HCT116 (cell line): ENCODE measurements around the gene LIN28A. TPM values are rescaled to one million over a fixed set of nuclear protein-coding genes. Genes with fewer than 3 reads are reported as not detected.

Experiments used
- ATAC-seq: fragments of 200-7000 bp; cut with Tn5 transposase; 2 replicates; pipeline ENCODE4 v1.9.1; 2020; ENCODE audit warnings: mild to moderate bottlenecking, moderate library complexity
- BruUV-seq: library from RNA; stranded (reverse); fragments of 400-500 nt; replicated peaks from 2 replicates; lab custom pipeline; 2021; lab: Mats Ljungman, UMichigan
- CTCF ChIA-PET: fragments of 300-600 bp; sonication (Branson Sonifier 250); formaldehyde crosslinking; loops from one replicate; lab custom pipeline; 2021; ENCODE audit warnings: antibody characterized with exemption; lab: Charles Lee
- POLR2A ChIA-PET: fragments of 300-600, 350-600 bp; sonication (Branson Sonifier 250); formaldehyde crosslinking; loops from one replicate; lab custom pipeline; 2021; ENCODE audit warnings: antibody characterized with exemption; lab: Charles Lee
- RAD21 ChIA-PET, 2 experiments: fragments of 300-600 bp; sonication (Branson Sonifier 250); formaldehyde crosslinking; loops; one replicate each; lab custom pipeline; 2023; ENCODE audit warnings: low total read pairs in 2 of 2; ENCODE audit not compliant: uncharacterized antibody in 2 of 2, unreplicated experiment in 2 of 2, low non-redundant PET in 1 of 2; lab: Charles Lee
- DNase-seq: peaks from one replicate; pipeline ENCODE4 v3.0.0-alpha.2; 2010; ENCODE audit warnings: low read depth, low spot score
- H2AFZ ChIP-seq: fragments of 200-600 bp; shearing (Covaris generic), sonication (generic); 2 replicates; pipeline ENCODE4 v1.6.1; 2017; ENCODE audit warnings: low read depth, mixed run types, mixed read lengths, antibody characterized with exemption, low read length; ENCODE audit not compliant: poor library complexity, severe bottlenecking
- H3K27ac ChIP-seq: 2 replicates; pipeline ENCODE4 v1.5.1; 2012; ENCODE audit warnings: low read depth, low read length
- H3K27me3 ChIP-seq: fragments of 200-600 bp; sonication (generic); 2 replicates; pipeline ENCODE4 v1.6.1; 2016; ENCODE audit warnings: mixed run types, low read length, mixed read lengths; ENCODE audit not compliant: insufficient read depth
- H3K36me3 ChIP-seq, 2 experiments: fragments of 200-500 bp in 1 of 2; fragments of 200-600 bp in 1 of 2; sonication (Bioruptor generic) in 1 of 2; sonication (generic) in 1 of 2; 2 replicates each; pipeline versions ENCODE4 v1.5.1 to v1.6.1; 2014 to 2016; ENCODE audit warnings: low read length in 2 of 2, inconsistent platforms in 1 of 2, mixed read lengths in 1 of 2, mixed run types in 1 of 2; ENCODE audit not compliant: insufficient read depth in 2 of 2, control insufficient read depth in 1 of 2
- H3K4me1 ChIP-seq, 2 experiments: fragments of 200-600 bp in 1 of 2; sonication (generic) in 1 of 2; 2 replicates each; pipeline versions ENCODE4 v1.5.1 to v1.6.1; 2012 to 2017; ENCODE audit warnings: low read length in 2 of 2, inconsistent platforms in 1 of 2, mild to moderate bottlenecking in 1 of 2, mixed read lengths in 1 of 2, mixed run types in 1 of 2, moderate library complexity in 1 of 2; ENCODE audit not compliant: insufficient read depth in 2 of 2, control insufficient read depth in 1 of 2
- H3K4me2 ChIP-seq: fragments of 200-600 bp; sonication (generic); 2 replicates; pipeline ENCODE4 v1.6.1; 2017; ENCODE audit warnings: mixed run types, low read length, mixed read lengths
- H3K4me3 ChIP-seq, 2 experiments: fragments of 200-600 bp in 1 of 2; sonication (generic) in 1 of 2; replicated peaks in 1 of 2; 2 replicates each; pipeline ENCODE4 v1.5.1; 2011 to 2016; ENCODE audit warnings: low read length in 2 of 2, control low read depth in 1 of 2, low read depth in 1 of 2, mild to moderate bottlenecking in 1 of 2, mixed read lengths in 1 of 2, mixed run types in 1 of 2
- H3K79me2 ChIP-seq: fragments of 200-600 bp; sonication (generic); 2 replicates; pipeline ENCODE4 v1.6.1; 2017; ENCODE audit warnings: mild to moderate bottlenecking, mixed run types, low read length, moderate library complexity, mixed read lengths; ENCODE audit not compliant: insufficient read depth
- H3K9ac ChIP-seq: fragments of 200-600 bp; sonication (generic); 2 replicates; pipeline ENCODE4 v1.6.1; 2016; ENCODE audit warnings: low read length, mixed read lengths
- H3K9me2 ChIP-seq: fragments of 200-600 bp; sonication (generic), shearing (Covaris generic); 2 replicates; pipeline ENCODE4 v1.6.1; 2017; ENCODE audit warnings: mixed run types, mild to moderate bottlenecking, moderate library complexity; ENCODE audit not compliant: insufficient read depth
- H3K9me3 ChIP-seq, 2 experiments: fragments of 200-500 bp in 1 of 2; fragments of 200-600 bp in 1 of 2; sonication (Bioruptor generic) in 1 of 2; sonication (generic) in 1 of 2; 2 replicates each; pipeline ENCODE4 v1.6.1; 2014 to 2017; ENCODE audit warnings: low read length in 2 of 2, mixed read lengths in 2 of 2, inconsistent platforms in 1 of 2, low read depth in 1 of 2, mild to moderate bottlenecking in 1 of 2, mixed run types in 1 of 2, moderate library complexity in 1 of 2; ENCODE audit not compliant: control insufficient read depth in 1 of 2, insufficient read depth in 1 of 2
- H4K20me1 ChIP-seq: fragments of 200-600 bp; sonication (generic), shearing (Covaris generic); 2 replicates; pipeline ENCODE4 v1.6.1; 2017; ENCODE audit warnings: mixed run types, mild to moderate bottlenecking, moderate library complexity; ENCODE audit not compliant: insufficient read depth
- CEBPB ChIP-seq: IDR thresholded peaks from 2 replicates; pipeline ENCODE4 v1.6.1; 2012; ENCODE audit warnings: low read depth
- ELF1 ChIP-seq: IDR thresholded peaks from 2 replicates; pipeline ENCODE4 v1.6.1; 2012; ENCODE audit warnings: low read depth, borderline replicate concordance
- EZH2 ChIP-seq: fragments of 200-600 bp; sonication (generic); IDR thresholded peaks from 2 replicates; pipeline ENCODE4 v1.6.1; 2017; ENCODE audit warnings: antibody characterized with exemption, mixed run types
- JUND ChIP-seq: IDR thresholded peaks from 2 replicates; pipeline ENCODE4 v1.6.1; 2012
- MAX ChIP-seq: IDR thresholded peaks from 2 replicates; pipeline ENCODE4 v1.6.1; 2012
- POLR2A ChIP-seq: IDR thresholded peaks from 2 replicates; pipeline ENCODE4 v1.7.0; 2011; ENCODE audit warnings: borderline replicate concordance; ENCODE audit not compliant: insufficient read depth, insufficient read length; ENCODE audit errors: extremely low read depth
- POLR2AphosphoS5 ChIP-seq: IDR thresholded peaks from 2 replicates; pipeline ENCODE4 v1.6.1; 2011; ENCODE audit warnings: mild to moderate bottlenecking, low read depth, low read length, moderate library complexity
- RAD21 ChIP-seq: IDR thresholded peaks from 2 replicates; pipeline ENCODE4 v1.6.1; 2012; ENCODE audit warnings: low read depth, mild to moderate bottlenecking
- REST ChIP-seq: IDR thresholded peaks from 2 replicates; pipeline ENCODE4 v1.6.1; 2012; ENCODE audit warnings: low read depth
- SIN3A ChIP-seq: IDR thresholded peaks from 2 replicates; pipeline ENCODE4 v1.6.1; 2012; ENCODE audit warnings: low read depth
- SP1 ChIP-seq: IDR thresholded peaks from 2 replicates; pipeline ENCODE4 v1.6.1; 2012; ENCODE audit warnings: low read depth
- SRF ChIP-seq: IDR thresholded peaks from 2 replicates; pipeline ENCODE4 v1.6.1; 2012; ENCODE audit warnings: low read depth
- TCF7L2 ChIP-seq: IDR thresholded peaks from 2 replicates; pipeline ENCODE4 v1.7.0; 2011; ENCODE audit warnings: borderline replicate concordance, inconsistent platforms; ENCODE audit not compliant: insufficient read depth, insufficient read length; ENCODE audit errors: extremely low read depth
- YY1 ChIP-seq: IDR thresholded peaks from 2 replicates; pipeline ENCODE4 v1.6.1; 2011; ENCODE audit warnings: low read length, low read depth, moderate library complexity, mild to moderate bottlenecking; ENCODE audit not compliant: insufficient replicate concordance; ENCODE audit errors: extremely low read depth
- intact Hi-C: fragments of 100-400 bp; cut with micrococcal nuclease; formaldehyde crosslinking; loops from 2 replicates; pipeline ENCODE4 v1.10.0; 2022
- total RNA-seq: library from RNA; stranded (reverse); gene quantifications from one replicate; pipeline ENCODE4 v1.2.1, GENCODE V29; 2021; ENCODE audit not compliant: unreplicated experiment

LIN28A gene
- total RNA-seq, 1 experiment from 2014 or later, result 1.4 TPM

GRCh38 chr1:26431979-26432695 lies 21.5 kb downstream of the LIN28A start, which contains the start of gene DHDDS (continued):
- TF ChIP-seq SIN3A, result peak; percentile 93

- Histone ChIP-seq H4K20me1 (no peaks in the 10 kb centered on the region), H3K9ac (peak overlapping the region; percentile 76), H3K4me2 (peak overlapping the region; percentile 81), H3K4me1 (peaks cover 13 to 16% of the 10 kb centered on the region in 2 experiments; a peak in 3 of 4 replicates), H3K9me3 (no peaks in the 10 kb centered on the region), H3K27me3 (no peaks in the 10 kb centered on the region), H3K4me3 (peak overlapping the region; percentile 91 to 99), H3K9me2 (no peaks in the 10 kb centered on the region), H2AFZ (no peak overlapping the region), H3K79me2 (peaks cover 17% of the 10 kb centered on the region), H3K27ac (peak overlapping the region; percentile 51), H3K36me3 (peaks cover 1 to 2% of the 10 kb centered on the region in 2 experiments; a peak in 2 of 4 replicates)
- intact Hi-C loops, result no loop called here
- TF ChIP-seq MAX (no peak), JUND (no peak), POLR2A (no peak), CEBPB (no peak), REST (no peak), ELF1 (no peak), POLR2AphosphoS5 (no peak), SP1 (no peak), SRF (no peak), YY1 (no peak), SIN3A (no peak), TCF7L2 (no peak), RAD21 (no peak), EZH2 (no peak)
- ChIA-PET POLR2A (interaction anchor here (0.6 to 1.1 kb wide), 3 partner anchors 11 to 38 kb away, joined by 4 to 5 read pairs (median 4); no protein-coding TSS in a partner anchor), CTCF (interaction anchor here (1.0 to 2.8 kb wide), 3 partner anchors 16 to 67 kb away, joined by 3 to 17 read pairs (median 4); no protein-coding TSS in a partner anchor), RAD21 (no interaction called here)
- ATAC-seq (no peak), DNase-seq (no peak)
- no TSS peak for BruUV-seq
Measured at GRCh38 chr1:26432793-26433192, 22.2 kb downstream of the LIN28A start.
